ENCODE measurements around the gene BABAM2. TPM values are rescaled to one million over a fixed set of nuclear protein-coding genes. Genes with fewer than 3 reads are reported as not detected.

The BABAM2 gene
- polyA plus RNA-seq, 3 donors = 55.5 to 58.9 (median 57.2) TPM

DNA sequence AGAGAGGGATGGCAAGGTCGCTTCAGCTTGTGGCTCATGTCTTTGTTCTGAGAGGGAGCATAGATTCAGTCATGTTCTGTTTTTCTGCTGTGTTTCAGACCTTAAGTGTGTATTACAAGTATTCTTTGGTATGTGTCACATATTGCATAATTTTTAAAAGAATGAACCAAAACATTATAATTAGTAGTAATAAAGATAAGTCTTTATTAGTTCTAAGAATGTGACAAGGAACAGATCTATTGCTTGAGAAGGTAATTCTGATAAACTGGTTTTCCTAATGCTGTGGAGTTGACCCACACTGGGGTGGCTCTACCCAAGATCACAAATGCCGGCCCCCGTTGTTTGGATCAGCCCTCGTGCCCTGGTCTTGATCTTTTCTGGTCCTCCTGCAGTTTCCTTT, 377.9 kb downstream of the BABAM2 start:
- no peak for DNase-seq (ENCODE audit: low read depth in 3 of 3, low spot score in 2 of 3)

- no peak for DNase-seq (ENCODE audit: low read depth in 3 of 3, low spot score in 2 of 3)
These were observed 378.7 kb downstream of the BABAM2 start for GRCh38 chr2:28269019-28269784.

- no peak for DNase-seq (ENCODE audit: low read depth in 3 of 3, low spot score in 2 of 3)
These were observed 380.1 kb downstream of the BABAM2 start for GRCh38 chr2:28270456-28271152.

GRCh38 chr2:28271231-28271918, 380.8 kb downstream of the BABAM2 start:
- no peak for DNase-seq (ENCODE audit: low read depth in 3 of 3, low spot score in 2 of 3)

DNA sequence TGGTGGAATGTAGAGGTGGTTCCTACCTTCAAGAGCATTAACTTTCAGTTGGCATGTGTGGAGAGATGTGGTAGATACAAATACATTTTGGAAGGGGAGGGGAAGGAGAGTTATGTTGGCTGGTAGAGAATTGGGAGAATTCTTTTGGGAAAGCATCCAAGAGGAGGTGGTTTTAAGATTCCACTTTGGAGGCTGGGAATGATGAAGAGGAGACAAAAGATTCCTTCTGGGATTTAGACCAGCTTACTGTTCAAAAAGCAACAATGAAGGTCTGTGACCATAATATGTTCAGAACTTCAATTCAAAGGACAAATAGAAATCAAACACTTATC, 381.4 kb downstream of the BABAM2 start:
- no peak for DNase-seq (ENCODE audit: low read depth in 3 of 3, low spot score in 2 of 3)

DNA sequence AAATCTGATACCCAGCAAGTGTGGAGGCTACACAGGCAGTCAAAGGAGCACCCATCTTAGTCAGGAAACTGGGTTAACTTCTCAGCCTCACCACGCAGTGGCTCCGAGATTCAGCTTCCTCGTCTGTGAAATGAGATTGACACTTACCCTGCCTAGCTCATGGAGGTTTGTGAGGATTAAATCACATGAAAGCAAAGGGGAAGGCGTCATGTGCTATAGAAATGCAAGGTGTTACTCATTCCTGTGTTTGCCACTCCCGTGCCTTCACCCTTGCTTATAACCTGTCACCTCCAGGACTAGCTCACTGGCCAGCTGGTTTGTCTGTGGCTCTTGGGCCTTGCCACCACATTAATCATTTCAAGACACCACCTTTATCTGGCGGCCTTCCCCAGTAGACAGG, 383.2 kb downstream of the BABAM2 start:
- no peak for DNase-seq (ENCODE audit: low read depth in 3 of 3, low spot score in 2 of 3)

DNA sequence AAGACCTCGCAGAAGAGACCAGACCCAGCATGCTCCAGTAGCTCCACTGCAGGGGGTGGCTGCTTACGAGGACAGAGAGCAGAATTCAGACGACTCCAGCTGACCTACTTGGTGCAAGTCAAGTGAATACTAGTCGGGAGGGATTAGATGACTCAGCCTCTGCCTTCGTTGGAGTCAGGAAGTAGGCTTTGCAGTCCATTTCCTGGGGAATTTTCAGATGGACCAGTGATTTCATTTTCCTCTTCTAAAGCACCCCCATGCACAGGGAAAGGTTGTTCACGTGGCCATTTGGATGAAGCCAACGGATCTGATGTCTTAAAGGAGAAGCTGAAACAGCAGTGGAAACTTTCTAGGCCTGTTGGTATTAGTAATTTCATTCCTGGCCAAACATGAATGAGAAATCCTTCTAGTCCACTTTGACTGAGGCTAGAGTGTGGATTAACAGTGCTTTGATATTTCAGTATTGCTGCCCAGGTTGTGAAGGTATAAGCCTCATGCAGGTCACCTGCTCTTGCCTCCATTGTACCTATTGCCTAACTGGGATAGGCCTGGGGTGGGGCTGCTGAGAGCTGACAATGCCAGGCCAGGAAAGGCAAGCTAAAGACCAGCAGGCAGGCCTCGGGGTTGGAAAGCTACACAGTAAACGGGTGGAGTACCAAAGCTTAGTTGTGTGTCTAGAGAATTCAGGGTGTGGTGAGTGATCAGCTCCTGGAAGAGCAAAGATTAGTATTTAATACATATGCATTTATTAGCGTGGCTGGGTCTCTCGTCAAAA, 384.6 kb downstream of the BABAM2 start:
- no peak for DNase-seq (ENCODE audit: low read depth in 3 of 3, low spot score in 2 of 3)

DNA sequence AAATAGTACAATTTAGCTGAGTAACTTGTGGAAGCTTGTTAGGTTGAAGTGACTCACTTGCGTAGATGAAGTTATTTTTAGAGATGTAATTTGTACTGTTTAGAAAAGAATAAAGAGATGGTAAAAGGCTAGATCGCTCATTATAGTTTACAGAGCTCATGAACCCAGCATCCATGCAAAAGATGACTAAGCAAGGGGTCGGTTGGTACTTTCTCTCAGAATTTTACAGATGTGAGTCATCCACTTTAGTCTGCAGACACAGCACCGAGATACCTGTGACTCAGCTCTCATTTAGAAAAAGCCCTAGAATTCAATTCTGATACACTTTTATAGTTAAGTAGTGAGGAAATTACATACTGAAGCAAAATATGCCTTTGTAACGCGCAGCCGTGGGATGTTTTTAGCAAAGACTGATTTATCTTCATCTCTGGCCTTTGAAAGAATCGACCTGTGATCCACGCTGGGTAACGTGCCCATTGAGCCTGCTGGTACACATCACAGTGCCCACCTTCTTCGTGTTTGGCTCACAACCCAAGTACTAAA, 385.6 kb downstream of the BABAM2 start:
- DNase-seq (ENCODE audit: low read depth in 3 of 3, low spot score in 2 of 3) = no peak

- DNase-seq (ENCODE audit: low read depth in 3 of 3, low spot score in 2 of 3) = no peak
These were observed 386.3 kb downstream of the BABAM2 start for GRCh38 chr2:28276807-28277206.

GRCh38 chr2:28277466-28277865, 386.9 kb downstream of the BABAM2 start:
- DNase-seq (ENCODE audit: low read depth in 3 of 3, low spot score in 2 of 3) = no peak

- no peak for DNase-seq (ENCODE audit: low read depth in 3 of 3, low spot score in 2 of 3)
These were observed 388.8 kb downstream of the BABAM2 start for GRCh38 chr2:28279371-28279770.

GRCh38 chr2:28280619-28281018, 390.1 kb downstream of the BABAM2 start:
- peak in 2 of 3 donors; percentile 23 to 41 for DNase-seq (ENCODE audit: low read depth in 3 of 3, low spot score in 2 of 3)

DNA sequence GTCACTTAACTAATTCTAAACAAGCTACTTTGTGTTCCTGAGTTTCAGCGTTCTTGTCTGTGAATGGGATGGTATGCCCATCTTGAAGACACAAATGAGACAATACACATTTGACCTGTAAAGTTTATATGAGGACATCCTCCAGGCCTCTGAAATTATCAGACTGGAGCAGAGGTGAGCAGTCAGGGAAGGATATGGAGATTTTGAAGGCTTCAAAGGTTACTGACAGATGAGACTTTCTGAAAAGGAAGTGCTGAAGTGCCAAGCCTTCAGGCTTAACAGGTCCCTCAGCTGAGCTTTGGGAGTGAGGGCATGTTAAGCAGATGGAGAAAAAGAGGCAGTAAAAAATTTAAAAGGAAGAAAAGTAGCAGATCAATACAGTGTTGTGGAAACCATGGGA, 391.2 kb downstream of the BABAM2 start:
- no peak for DNase-seq (ENCODE audit: low read depth in 3 of 3, low spot score in 2 of 3)

GRCh38 chr2:28282248-28282647, 391.7 kb downstream of the BABAM2 start:
- DNase-seq (ENCODE audit: low read depth in 3 of 3, low spot score in 2 of 3) = no peak

DNA sequence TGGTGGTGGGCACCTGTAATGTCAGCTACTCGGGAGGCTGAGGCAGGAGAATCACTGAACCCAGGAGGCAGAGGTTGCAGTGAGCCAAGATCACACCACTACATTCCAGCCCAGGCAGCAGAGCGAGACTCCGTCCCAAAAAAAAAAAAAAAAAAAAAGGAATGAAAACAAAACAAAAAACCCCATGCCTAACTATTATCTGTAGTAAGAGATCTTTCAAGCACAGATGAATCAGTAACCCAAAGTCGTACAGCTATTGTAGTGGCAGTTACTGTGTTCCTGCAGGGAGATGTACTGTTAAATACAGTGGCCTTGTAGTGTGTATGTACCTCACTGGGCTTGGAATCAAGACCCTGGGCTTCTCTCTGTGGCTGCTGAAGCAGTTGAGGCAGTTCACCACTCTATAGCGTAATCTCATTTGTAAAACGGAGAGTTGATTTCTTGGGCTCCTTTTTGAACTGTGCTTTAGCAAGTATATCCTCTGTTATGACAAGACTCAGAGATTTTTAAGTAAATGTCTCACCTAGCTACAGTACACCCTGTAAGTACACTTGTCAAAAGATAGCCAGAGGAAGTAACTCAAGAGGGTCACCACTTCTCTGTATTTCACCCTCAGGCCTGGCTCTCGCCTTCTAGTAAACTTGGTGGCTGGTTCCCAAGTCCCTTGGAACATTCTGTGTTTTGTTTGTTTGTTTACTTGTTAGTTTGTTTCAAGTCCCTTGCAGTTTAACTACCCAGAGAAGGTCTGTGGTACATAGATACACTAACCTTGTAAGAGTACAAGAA, 392.5 kb downstream of the BABAM2 start:
- no peak for DNase-seq (ENCODE audit: low read depth in 3 of 3, low spot score in 2 of 3)

GRCh38 chr2:28283861-28284260, 393.3 kb downstream of the BABAM2 start:
- DNase-seq (ENCODE audit: low read depth in 3 of 3, low spot score in 2 of 3) = no peak

- no peak for DNase-seq (ENCODE audit: low read depth in 3 of 3, low spot score in 2 of 3)
These were observed 396.1 kb downstream of the BABAM2 start for GRCh38 chr2:28286678-28287077.

DNA sequence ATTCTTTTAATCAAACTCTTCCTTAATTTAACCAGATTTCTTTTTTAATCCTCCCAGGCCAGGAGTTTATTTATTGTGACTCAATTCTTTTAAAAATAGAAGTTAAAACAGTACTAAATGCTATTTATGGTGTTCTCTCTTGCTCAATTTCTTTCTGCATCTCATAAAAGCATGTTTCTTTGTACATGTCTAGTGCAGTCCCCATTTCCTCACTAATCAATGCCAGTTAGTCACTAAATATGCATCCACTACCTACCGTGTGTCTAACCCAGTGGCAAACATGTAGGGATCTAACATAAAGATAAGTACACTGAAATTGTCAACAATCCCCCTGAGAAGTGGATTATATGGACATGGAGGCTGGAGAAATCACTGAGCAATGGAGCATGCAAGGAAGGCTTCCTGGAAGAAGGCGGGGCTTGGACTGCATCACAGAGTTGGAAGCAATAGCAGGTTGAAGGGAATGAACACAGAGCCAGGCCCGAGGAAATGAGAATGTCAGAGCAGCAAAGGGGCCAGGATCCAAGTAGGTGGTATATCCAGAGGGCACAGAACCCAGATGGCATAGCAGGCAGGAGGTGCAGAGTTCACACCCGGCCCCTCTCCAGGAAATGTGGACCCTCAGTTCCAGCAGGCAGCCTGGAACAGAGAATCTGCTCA, 396.9 kb downstream of the BABAM2 start:
- DNase-seq (ENCODE audit: low read depth in 3 of 3, low spot score in 2 of 3) = no peak

DNA sequence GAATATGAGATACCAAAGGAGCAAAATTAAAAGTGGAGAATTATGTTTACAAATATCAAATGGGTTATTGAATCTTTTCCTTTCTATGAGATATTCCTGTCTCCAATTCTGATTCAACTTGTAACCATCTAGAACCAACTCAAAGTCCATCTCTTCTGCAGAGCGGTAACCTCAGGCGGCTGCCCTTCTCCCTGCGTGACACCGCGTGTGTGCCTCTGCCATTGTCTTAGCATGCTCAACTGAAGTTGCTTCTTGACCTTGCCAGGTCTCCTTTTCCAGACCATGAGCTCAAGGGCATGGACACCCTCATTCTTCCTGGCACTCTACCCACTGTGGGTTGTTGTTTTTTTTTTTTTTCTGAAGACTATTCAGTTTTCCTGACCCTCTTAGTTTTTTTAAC, 398.1 kb downstream of the BABAM2 start:
- no peak for DNase-seq (ENCODE audit: low read depth in 3 of 3, low spot score in 2 of 3)
